Stimulated activated CD8-positive, alpha-beta memory T cell treated with anti-CD3 and anti-CD28 coated beads, Interleukin-15, amount 100 ng/mL, for 4 hours (primary cell): ENCODE measurements around the gene NUP98.

Experiments
- DNase-seq, 2 donors: peaks; one replicate each; pipeline ENCODE4 v3.0.0-alpha.2; 2020; ENCODE audit warnings: low read depth in 2 of 2

Gene NUP98

DNA sequence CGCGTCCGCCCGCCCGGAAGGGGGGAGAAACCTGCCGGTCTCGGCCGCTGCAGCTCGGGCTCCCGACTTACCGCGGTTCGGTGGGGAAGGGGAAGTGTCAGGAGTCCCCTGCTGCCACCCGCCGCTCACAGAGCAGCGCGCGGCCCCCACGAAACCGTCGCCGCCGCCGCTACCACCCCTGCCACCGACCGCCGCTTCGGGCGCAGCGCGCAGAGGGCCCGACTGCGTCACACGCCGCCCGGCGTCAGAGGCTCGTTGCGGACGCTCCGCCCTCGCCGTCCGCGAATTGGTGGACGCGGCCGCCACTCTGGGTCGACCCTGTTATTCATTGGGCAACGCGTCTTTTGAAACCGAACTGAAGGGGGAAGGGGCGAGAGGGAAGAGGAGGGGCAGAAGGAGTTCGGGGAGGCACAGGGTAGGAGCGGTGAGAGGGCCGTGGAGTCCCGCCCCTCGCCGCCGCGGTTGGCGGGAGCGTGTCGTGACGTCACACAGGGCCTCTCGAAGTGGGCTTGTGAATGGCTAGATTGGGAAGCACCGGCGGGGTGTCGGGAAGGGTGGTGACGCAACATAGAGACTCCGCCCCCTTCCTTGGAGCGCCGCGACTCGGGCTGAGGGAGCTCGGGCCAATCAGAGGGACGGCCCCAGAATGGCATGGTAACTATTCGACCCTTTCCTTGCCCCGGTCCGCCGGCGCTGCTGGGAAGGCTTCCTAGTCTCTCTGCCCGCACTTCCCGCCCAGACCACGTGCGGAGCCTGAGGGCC, at the start of gene NUP98:
Gene NUP98, minus strand, starts transcription at position 226 of the 762 bp plus-strand sequence. CDS start 15,437 bp downstream, outside the sequence.
- DNase-seq: peak; percentile 99 to 100

DNA sequence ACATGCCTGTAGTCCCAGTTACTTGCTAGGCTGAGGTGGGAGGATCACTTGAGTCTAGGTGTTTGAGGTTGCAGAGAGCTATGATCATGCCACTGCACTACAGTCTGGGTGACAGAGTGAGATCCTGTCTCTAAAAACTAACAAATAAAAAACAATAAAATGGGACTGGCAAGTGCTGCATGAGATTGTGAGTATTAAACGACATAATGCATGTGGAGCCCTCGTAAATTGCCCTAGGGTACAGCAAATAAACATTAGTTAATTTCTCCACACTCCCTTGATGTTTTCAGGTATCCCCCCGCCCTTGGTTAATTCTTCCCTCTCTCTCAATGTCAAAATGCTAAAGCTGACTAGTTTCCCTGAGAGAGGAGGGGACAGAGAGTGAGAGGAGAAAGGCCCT, 48.3 kb upstream of the NUP98 start:
- no peak for DNase-seq

DNA sequence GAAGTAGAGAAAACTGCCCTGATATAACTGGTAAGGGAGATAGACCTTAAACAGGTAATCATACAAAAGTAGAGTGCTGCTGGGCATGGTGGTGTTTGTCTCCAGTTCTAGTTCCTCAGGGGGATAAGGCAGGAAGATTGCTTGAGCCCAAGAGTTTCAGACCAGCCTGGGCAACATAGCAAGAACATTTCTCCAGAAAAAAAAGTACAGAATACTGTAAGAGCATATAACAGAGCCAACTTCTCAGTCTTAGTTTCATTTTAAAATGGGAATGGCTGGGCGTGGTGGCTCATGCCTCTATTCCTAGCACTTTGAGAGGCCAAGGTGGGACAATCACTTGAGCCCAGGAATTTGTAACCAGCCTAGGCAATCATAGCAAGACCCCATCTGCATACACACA, 47.9 kb upstream of the NUP98 start:
- no peak for DNase-seq

DNA sequence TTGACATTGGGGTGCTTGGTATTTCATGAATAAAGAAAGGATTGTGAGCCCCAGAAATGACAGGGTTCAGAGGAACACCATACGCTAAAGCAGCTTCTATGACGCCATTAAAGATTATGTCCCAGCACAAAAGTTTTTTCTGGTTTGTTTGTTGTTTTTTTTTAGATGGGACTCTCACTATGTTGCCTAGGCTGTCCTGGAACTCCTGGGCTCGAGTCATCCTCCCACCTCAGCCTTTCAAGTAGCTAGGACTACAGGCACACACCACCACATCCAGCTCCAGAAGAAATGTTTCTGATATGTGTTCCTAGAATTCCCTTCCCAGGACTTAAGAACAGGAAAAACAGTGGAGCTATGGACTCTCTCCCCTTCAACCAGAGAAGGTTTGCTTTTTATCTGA, 46.0 kb upstream of the NUP98 start:
- DNase-seq: no peak

DNA sequence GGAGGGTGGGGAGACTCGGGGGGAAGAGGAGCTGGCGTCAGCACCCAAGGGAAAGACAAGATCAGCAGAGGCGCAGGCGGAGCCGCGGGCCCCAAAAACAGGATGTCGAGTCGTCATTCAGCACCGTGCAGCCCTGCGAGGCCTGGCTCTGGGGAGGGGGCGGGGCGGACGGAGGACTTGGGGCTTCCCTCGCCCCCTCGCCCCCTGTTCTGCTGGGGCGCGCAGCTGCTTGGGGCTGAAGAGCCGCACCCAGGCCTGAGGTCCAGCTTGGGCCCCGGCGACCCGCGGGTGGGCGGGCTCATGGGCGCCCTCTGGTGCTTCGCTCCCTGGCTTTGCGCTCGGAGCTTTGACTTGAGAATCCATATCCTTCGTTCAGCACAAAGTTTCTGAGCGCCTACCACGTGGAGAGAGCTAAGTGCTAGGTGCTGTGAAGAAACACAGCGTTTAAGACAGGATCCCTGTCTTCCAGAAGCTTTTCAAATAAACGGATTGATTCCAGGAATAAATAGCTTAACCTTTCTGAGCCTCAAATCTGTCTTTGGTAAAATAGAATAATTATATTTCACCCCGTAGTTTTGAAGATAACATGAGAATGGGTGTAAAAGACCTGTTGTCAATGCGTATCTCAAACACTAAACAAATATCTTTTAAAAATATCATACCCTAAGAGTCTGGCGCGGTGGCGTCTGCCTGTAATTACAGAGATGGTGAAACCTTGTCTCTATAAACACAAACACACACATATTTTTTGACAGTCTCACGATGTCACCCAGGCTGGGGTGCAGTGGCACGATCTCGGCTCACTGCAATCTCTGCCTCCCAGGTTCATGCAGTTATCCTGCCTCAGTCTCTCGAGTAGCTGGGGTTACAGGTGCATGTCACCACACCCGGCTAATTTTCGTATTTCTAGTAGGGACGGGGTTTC, 44.3 kb upstream of the NUP98 start:
- no peak for DNase-seq

DNA sequence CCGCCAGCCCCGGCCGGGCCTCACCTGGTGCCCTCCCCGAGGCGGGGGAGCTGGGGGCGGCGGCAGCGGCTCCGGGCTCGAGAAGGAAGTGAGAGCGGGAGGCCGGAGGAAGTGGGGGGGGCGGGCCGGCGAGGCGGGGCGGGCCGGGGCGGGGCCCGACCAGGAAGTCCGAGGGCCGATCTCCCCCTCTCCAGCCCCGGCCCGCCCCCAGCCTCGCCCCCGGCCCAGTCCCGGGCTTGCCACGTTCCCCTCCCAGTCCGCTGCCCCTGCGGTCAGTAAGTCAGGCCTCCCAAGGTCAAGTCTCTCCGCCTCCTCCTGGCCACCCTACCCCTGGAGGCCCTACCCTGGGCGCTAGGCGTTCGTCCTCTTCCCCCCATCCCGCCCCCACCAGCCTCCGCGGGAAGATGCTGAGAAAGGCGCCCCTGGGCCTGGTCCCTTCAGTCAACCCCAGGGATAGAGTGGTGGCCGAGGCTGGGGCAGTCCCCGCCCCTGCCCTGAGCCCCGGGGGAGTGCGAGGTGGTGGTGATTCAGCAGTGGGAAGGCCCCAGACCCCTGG, 43.6 kb upstream of the NUP98 start, which contains the start of gene RHOG:
Gene RHOG, minus strand, starts transcription at position 90 of the 556 bp plus-strand sequence. CDS start 12,821 bp downstream, outside the sequence.
- DNase-seq: peak; percentile 93

DNA sequence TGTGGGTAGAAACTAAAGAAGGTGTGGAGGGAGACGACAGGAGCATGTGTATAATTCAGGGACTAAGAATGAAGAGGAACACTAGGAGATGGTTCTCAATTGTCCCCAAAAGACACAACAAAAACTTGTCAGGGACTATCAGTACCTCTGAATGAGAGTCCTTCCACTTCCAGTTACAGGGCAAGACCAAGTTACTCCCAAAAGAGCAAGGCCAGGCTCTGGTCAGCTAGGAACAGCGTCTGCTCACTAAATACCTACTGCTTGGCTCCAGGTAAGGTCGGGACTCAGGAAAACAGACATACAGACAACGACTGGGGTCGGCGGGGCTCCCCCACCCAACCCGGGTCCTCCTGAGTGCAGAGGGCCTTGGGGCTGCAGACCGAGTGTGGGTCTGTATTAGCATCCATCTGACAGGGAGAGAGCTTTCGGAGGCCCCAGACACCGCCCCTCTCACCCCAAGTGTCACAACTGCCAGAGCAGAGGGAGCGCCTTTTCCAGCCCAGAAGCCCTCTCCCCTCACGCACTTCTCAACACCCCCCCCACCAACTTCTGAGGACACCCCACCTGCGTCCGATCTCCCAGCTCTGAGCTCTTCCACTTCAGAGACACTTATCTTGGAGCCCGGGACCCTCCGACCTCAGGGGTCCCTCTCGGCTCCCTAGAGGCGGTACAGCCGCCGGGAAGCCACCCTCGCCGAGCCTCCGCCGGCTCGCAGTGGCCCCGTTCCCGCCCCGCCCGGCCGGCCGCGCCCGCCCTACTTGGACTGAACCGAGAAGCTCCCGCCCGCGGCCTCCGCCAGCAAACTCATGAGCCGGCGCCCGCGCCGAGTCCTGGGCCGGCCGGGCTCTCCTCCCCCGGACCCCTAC, 42.9 kb upstream of the NUP98 start:
- DNase-seq: no peak

DNA sequence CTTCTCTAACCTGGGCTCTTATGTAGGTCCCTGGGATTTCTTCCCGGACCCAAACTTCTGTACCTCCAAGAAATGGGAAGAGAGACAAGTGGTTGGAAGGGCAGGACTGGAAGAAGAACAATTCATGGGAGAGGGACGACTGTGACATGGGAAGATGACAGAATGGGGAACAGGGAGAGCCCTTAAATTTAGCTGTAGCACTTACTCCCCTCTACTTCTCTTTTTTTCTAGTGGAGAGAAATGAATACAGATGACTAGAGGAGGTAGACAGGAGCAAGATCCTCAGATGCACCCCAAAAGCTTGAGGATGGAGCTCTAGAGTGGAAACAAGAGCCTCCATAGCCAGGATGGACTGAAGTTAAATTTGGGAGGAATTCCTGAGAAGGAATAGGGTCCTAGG, 41.1 kb upstream of the NUP98 start:
- no peak for DNase-seq

DNA sequence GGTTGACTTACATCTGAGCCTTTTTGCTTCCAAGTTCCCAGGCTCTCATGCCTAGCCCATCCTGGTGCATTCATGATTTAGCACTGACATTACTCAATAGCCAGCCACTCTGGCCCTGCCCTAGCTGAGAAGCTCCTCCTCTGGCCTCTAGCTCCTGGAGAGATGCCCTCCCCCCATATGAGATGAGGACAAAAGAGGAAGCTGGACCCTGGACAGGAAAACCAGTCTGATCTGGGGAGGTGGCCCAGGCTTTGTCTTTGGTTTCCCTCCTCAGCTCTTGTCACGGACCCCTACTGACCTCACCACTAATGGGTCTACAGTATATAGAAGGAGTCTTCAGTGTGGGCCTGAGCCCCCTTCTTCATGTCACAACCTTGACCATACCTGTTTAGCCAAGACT, 40.4 kb upstream of the NUP98 start:
- DNase-seq: no peak

DNA sequence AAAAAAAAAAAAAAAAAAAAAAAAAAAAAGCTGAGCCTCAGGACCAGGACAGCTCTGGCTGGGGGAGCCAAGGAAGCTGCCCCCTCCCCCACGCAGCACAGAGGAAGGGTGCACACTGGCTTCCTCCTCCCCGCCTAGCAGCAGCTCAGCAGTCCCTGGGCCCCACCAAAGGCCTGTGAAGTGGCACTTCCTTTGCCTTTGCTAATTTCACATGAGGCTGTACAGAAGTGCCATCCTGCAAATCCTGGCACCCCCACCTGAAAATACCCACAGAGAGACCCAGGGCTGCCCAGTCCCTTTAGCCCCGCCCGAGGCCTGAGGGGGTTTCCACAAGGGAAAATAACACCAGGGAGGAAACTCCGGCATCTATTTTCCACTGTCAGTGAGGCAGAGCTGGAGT, 39.5 kb upstream of the NUP98 start:
- DNase-seq: peak in 1 of 2 donors; percentile 27

DNA sequence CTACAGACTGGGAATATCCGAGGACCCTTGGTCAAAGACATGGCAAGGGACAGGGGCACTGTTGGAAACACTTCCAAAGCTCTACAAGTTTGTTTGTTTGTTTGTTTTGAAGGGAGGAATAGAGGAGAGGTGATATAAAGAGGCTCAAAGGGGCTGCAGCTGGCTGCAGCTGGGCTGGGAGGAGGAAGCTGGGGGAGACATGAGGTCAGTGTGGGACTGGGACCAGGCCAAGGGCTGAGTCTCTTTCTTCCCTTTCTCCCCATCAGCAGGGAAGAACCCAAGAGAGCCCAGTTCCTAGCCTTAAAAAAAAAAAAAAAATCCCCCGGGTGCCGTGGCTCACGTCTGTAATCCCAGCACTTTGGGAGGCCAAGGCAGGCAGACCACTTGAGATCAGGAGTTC, 38.4 kb upstream of the NUP98 start:
- no peak for DNase-seq

DNA sequence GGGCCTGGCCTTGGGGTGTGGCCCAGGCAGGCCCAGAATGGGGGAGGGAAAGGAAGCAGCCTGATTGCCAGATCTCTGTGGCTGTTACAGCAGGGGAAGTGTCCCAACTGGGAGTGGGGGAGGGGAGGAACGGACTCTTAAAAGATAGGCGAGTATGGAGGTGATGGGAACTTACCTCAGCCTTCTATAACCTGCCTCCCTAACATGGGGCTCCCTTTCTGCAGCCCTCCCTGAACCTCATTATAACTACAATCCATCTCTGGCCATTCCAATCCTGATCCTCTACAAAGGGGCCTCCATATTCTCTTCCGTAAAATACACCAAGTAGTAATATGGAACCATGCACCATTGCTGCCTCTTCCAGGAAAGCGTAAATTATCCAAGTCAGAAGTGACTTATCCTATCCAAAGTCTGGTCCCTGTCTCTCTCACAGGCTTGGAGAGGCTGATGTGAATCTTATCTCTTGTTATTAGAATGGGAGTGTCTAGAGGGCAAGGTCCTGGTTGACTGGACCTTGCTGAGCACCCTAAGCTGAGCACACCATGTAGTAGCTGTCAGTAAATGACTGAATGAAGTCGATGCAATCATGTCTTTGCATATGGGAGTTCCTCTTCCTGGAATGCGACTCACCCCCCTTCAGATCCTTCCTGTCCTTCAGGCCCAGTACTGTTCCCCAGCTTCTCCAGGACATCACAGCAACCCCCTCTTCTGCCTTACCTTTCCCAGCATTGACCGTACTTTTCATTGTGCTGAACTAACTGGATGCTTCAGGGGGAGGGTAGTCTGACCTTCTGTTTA, 37.5 kb upstream of the NUP98 start:
- DNase-seq: no peak

DNA sequence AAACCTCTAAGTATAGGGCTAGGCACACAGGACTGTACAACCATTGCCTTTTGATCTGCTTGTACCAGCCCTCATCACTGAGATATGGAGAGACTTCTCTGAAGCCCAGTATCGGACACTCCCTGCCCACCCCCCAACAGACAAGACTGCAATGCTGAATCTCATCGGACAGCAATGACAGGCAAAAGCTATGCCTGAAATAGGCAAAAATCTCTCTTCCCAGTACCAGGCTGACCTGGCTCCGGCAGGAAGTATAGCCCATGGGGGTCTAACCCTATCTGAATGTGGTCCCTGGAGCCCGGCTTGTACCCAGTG, 37.0 kb upstream of the NUP98 start:
- no peak for DNase-seq

DNA sequence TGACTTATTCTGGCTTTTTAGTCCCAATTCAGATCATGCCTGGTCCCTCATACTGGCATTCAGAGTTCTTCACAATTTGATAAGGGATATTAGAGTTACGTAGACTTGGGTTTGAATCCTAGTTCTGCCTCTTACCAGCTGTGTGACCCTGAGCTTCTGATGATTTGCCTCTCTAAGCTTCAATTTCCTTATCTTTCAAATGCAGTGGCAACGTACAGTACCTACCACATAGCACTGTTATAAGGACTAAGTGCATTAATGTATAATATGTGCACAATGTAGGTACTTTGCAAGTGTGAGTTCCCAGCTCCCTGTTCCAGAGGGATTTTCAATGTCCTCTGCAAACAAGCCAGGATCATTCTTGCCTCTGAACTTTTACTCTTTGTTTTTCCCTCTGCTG, 36.1 kb upstream of the NUP98 start:
- no peak for DNase-seq

DNA sequence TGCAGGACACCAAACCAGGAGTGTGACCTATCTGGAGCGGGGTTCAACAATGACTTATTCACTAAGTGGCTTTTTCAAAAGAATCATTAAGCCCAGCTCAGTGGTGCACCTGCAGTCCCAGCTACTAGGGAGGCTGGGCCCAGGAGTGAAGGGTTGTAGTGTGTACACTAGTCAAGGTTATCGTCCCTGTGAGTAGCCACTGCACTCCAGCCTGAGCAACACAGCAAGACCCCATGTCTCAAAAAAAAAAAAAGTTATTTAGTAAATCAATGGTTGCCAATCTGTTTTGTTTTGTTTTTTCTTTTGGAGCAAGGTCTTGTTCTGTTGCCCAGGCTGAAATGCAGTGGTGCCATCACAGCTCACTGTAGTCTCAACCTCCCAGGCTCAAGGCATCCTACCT, 35.5 kb upstream of the NUP98 start:
- DNase-seq: no peak

DNA sequence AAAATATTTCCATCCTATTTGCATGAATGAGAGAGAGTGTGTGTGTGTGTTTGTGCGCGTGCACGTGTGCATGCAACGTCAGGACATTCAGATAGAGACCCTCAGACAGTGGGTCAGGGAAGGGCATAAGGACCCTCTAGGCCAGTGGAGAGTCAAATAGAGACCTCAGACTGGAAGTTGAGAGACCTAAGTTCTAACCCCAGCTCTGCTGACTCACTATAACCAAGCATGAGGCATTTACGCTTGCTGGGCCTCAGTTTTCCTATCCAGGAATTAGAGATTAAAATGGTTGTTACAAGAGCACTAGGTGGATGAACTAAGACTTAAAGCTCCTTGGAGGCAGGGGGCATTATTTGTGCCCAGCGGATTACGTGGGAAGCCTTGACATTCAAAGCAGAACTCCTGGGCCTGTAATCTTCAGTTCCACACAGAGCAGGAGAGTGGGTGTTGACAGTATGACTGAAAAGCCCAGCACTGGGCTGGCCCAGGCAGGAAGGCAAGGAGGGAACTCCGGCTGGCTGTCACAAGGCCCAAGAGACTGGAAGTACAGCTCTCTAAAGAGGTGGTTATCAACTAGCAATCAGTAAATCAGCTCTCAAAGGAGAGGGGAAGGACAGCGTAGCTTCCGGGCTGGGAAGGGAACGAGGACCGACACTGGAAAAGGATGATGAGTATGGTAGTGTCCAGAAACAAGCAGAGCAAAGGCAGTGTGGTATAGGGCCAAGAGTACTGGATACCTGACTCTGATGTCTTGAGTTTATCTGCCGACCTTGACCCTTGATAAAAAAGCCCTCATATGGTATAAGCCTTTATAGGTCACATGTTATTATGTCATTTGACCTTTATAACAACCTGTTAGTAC, 34.3 kb upstream of the NUP98 start:
- DNase-seq: no peak

DNA sequence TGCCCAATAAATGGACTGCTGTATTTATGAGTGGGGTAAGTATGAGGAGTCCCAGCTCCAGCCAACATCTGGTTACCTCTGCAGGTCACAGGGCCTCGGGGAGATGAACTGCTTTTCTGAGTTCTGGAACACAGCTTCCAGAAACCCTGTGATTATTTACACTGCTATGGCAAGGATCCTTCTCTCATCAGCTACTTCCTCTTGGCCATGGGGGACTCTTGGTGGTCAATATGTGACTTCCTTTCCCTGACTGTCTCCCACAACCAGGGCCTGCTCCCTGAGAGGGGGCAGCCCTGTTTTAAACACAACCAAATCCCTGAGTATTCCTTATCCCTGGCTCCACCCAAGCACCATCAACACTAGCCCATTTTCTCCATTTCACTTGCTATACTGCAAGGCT, 33.4 kb upstream of the NUP98 start:
- DNase-seq: no peak

DNA sequence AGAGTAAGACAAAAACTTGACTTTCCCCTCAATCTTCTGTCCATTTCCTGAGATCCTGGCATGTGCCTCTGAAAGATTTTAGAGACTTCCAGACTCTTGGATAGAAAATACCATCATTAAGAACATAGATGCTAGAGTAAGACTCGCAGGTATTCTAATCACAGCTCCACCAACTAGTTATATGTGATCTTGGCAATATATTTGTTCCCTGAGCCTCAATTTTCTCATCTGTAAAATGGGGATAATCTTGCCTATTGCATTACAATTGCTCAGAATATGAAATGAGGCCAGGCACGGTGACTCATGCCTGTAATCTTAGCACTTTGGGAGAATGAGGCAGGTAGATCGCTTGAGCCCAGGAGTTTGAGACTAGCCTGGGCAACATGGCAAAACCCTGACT, 32.7 kb upstream of the NUP98 start:
- DNase-seq: no peak

DNA sequence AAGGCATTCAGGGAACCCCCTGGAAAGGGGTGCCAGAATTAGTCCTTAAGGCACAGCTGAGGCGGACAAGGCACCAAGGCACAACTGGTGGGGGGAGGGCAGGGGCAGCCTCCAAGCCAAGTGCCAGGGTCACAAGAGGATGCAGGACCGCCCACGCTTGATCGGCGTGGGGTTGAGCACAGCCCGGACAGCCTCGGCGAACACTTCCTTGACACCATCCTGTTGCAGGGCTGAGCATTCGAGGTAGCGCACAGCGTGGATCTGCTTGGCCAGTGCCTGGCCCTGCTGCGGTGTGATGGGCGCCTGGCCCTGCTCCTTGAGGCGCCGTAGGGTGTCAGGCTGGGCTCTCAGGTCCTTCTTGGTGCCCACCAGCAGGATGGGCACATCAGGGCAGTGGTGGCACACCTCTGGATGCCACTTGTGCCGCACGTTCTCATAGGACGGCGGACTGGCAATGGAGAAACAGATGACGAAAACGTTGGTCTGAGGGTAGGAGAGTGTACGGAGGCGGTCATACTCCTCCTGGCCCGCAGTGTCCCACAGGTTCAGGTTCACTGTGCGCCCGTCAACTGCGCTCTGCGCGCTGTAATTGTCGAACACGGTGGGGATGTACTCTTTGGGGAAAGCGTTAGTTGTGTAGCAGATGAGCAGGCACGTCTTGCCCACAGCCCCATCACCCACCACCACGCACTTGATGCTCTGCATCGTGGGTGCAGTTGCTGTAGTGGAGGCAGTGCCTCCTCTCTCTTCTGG, 30.3 kb upstream of the NUP98 start:
- no peak for DNase-seq
